IPS-NIHi7 (cell line): ENCODE results near the gene DOCK11.
A peak's percentile ranks its signal among the peaks of the same experiment; 100 is the strongest.
"Not testable (repeated sequence)": the region's sequence is repeated elsewhere in the genome, so short reads cannot be mapped to it uniquely, and the experiment has no call there.

ENCODE experiments used
- DNase-seq: peaks from one replicate; pipeline ENCODE4 v3.0.0; 2012; ENCODE audit warnings: mixed read lengths; ENCODE audit errors: extremely low spot score

Gene DOCK11

GRCh38 chrX:118694638-118695037 lies 199.0 kb downstream of the DOCK11 start:
- no peak for DNase-seq

- no peak for DNase-seq
Observed at GRCh38 chrX:118698516-118699170, 203.0 kb downstream of the DOCK11 start.

GRCh38 chrX:118702741-118703140 lies 207.1 kb downstream of the DOCK11 start:
- no peak for DNase-seq

DNA sequence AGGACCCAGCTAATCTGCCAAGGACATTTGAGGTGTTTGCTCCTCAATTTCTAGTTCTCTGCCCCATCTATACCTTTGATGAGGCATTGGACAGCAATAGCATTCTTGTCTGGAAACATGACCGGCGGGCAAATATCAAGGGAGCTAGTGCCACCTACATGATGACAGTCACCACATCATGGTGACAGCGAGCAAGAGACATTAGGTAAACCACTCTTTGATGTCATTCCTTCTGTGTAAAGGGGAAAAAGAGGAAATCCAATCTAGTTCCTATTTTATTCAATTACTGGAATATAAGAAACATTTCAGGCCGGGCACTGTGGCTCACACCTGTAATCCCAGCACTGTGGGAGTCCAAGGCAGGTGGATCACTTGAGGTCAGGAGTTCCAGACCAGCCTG lies 211.1 kb downstream of the DOCK11 start:
- DNase-seq = no peak

GRCh38 chrX:118714521-118714920 lies 218.9 kb downstream of the DOCK11 start:
- DNase-seq = no peak

GRCh38 chrX:118715917-118716316 lies 220.3 kb downstream of the DOCK11 start:
- not testable (repeated sequence) for DNase-seq

GRCh38 chrX:118716833-118717232 lies 221.2 kb downstream of the DOCK11 start:
- not testable (repeated sequence) for DNase-seq

DNA sequence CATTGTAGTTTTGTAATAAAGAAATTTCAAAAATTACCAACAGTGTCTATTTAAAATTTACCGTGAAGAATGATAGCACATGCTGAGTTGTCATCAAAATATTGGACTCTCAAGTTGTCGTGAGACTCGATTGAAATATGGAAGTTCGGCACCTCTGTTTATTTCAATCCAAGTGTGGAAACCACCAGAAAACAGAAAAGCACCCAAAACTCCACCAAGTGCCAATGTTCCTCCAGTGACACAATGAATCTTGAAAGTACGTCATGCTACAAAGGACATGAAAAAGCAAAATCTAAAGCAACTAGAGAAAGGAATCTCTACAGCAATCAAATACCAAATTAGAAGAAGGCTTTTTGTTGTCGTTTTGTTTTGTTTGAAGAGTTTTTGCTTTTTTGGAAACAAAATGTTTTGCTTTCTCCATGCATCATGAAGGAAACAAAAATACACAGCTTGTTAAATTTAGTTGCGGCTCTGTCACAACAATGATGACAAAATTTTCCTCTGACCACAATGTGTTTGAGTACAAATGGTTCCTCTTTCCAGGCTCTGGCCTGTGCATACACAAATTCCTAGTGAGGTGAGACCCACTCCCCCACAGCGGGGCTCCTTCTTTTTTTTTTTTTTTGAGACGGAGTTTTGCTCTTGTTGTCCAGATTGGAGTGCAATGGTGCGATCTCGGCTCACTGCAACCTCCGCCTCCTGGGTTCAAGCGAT lies 222.2 kb downstream of the DOCK11 start:
- no peak for DNase-seq

DNA sequence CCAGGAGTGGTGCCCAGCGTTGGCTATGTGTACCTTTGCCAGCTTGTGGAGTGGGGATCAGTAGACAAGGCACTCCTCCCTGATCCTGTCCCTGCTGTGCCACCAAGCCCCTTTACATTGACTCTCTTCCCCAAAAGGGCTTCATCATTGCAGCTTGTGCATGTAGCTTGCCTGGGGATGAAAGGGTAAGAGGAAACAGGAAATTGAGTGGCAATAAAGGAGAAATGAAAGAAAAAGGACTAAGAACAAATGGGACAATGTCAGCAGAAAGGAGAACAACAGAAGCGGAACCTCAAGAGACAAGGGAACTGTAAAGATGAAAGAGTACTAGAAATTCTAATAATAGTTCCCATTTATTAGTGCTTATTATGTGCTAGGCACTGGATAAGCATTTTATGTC lies 223.1 kb downstream of the DOCK11 start:
- DNase-seq = no peak

- no peak for DNase-seq
Observed at GRCh38 chrX:118720058-118720707, 224.6 kb downstream of the DOCK11 start.

GRCh38 chrX:118723376-118723775 lies 227.8 kb downstream of the DOCK11 start:
- DNase-seq = no peak

DNA sequence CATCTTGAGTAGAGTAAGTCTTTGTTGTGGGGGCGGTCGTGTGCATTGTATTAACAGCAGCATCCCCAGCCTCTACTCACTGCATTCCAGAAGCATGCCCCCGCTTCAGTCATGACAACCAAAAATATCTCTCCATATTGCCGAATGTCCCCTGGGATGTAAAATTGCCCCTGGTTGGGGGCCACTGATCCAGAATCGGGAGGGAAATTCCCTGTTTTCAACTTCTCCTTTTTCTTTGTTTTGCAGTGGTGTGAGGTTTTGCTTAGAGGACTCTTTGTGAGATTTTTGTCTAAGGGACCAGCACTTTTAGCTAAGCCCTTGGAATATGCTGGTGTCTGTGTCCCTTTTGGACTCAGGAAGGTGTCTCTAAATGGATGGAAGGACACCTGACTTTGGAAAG lies 228.8 kb downstream of the DOCK11 start:
- no peak for DNase-seq

GRCh38 chrX:118724775-118725174 lies 229.2 kb downstream of the DOCK11 start:
- no peak for DNase-seq

DNA sequence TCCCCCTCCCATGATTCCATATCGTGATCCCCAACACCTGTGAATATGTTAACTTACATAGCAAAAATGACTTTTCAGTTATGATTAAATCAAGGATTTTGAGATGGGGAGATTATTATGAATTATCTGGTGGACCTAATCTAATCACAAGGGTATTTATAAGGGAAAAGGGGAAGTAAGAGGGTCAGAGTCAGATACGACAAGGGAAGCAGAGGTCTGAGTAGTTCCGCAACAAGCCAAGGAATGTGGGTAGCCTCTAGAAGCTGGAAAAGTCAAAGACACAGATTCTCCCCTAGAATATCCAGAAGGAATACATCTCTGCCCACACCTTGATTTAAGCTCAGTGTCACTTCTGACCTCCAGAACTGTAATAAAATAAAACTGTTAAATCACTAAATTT lies 230.8 kb downstream of the DOCK11 start:
- no peak for DNase-seq

GRCh38 chrX:118726887-118727685 lies 231.5 kb downstream of the DOCK11 start, which contains the start of gene IL13RA1:
Gene IL13RA1 (plus strand): TSS chrX:118727606. CDS start chrX:118727639, 33 bp downstream.
- peak; percentile 95 for DNase-seq

DNA sequence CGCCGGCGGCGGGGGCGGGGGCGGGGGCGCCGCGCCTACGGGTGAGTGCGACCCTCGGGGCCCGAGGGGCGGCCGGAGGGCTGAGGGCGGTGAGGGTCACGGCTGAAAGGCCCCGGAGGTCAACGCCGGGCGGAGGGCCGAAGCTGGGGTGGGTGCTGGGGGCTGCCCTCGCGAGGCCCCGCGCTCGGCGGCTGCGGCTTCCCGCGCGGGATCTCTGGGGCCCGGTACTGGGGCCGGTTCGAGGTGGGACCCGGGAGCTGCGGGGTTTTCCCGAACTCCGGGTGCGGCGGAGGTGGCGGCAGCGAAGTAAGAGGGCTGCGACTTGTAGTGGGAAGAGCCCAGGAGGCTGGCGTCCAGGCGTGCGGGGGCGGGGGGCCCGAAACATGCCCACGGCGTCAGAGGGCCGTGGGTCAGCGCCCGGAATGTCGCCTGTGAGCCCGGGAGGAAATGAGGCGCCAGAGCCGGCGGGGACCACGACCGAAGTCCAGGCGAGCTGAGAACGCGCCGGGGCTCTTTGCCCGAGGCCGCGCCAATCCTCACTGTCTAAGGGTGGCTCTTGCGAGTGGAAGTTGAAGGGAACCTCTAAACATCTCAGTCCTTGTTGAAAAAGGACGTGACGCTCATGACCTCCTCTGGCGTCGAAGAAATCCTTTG lies 232.2 kb downstream of the DOCK11 start:
- DNase-seq = no peak

DNA sequence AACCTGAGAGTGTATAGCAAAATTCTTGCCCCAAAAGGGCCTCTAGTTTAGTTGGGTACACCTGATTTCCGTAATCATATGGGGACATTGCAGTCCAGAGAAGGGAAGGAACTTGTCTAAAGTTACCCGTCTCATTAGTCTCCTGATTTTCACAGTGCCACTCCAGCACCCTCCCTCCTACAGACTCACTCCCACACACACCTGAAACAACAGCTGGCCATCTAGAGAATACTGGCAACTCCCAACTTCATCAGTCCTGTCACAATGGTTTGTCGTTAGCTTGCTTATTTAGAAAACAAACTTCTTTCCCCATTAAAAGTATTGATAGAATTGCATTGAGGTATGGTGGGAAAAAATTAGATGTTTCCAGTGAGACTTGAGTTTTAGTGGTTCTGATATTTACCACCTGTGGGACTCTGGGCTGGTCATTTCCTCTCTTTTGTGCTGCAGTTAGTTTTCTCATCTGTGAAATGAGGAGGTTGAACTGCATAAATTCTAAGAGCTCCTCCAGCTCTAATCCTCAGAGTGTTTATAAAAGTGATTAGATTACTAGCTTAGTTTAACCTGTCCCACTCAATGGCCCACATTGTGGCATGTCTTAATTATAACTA lies 233.5 kb downstream of the DOCK11 start:
- no peak for DNase-seq

DNA sequence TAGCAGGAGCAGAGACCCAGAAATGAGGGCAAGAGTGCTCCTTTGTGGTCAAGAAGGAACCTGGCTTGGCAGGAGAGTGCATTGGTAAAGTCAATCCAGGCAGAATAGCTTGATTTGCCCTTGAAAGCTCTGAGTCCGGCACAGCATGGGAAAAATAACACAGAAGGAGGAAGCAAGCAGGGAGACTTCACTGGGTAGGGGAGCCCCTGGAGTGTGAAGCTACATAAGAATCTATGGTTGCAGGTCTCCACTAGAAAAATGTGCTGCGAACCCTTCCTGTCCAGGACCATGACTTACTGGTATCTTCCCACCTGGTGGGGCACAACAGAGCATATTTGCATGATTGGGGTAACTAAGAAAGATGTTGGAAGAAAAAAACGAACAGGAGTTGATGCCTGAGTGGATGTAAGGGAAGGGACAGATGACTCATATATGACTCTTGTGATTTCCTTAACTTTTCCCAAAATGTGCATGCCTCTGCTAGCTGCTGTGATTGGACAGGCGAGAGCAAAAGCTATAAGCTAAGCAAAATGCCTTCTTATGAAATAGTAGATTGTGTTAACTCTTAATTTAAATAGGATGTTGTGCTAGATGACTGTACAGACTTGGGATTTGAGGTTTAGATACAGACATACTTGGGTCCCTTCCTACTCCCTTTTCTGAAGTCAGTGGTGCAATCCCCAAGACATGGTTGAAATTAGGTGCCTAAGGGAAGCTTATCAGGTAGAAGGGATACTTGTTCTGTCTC lies 235.1 kb downstream of the DOCK11 start:
- DNase-seq = no peak

GRCh38 chrX:118732551-118732950 lies 236.9 kb downstream of the DOCK11 start:
- DNase-seq = not testable (repeated sequence)

DNA sequence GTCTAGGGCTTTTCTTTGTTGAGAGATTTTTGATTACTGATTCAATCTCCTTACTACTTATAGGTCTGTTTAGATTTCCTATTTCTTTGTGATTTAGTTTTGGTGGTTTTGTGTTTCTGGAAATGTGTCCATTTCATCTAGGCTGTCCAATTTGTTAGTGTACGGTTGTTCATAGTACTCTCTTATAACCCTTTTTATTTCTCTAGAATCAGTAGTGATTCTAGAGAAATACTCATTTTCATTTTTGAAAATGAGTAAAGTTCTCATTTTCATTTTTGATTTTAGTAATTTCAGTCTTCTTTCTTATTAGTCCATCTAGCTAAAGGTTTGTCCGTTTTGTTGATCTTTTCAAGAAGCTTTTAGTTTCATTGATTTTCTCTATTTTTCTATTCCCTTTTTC lies 239.3 kb downstream of the DOCK11 start:
- no peak for DNase-seq
